HG03139 (cell line): ENCODE data around the gene BACH1.
"Not testable (repeated sequence)": the region's sequence is repeated elsewhere in the genome, so short reads cannot be mapped to it uniquely, and the experiment has no call there.

Source experiments
- ATAC-seq: cut with Tn5 transposase; IDR thresholded peaks from one replicate; pipeline ENCODE4 v1.9.1; 2021; ENCODE audit not compliant: unreplicated experiment

The BACH1 gene

GRCh38 chr21:29343519-29343918 is 44.8 kb downstream of the BACH1 start:
- ATAC-seq = no peak

GRCh38 chr21:29346281-29346680 is 47.6 kb downstream of the BACH1 start:
- no peak for ATAC-seq

- ATAC-seq = no peak
Measured at GRCh38 chr21:29346771-29347170, 48.0 kb downstream of the BACH1 start.

- no peak for ATAC-seq
Measured at GRCh38 chr21:29347274-29347681, 48.6 kb downstream of the BACH1 start.

GRCh38 chr21:29349702-29350101 is 51.0 kb downstream of the BACH1 start:
- ATAC-seq = no peak

- no peak for ATAC-seq
Measured at GRCh38 chr21:29350246-29350779, 51.6 kb downstream of the BACH1 start.

- ATAC-seq = no peak
Measured at GRCh38 chr21:29351691-29352090, 53.0 kb downstream of the BACH1 start.

- ATAC-seq = not testable (repeated sequence)
Measured at GRCh38 chr21:29355043-29355710, 56.5 kb downstream of the BACH1 start.

GRCh38 chr21:29356291-29356690 is 57.6 kb downstream of the BACH1 start:
- not testable (repeated sequence) for ATAC-seq

GRCh38 chr21:29356810-29357209 is 58.1 kb downstream of the BACH1 start:
- not testable (repeated sequence) for ATAC-seq

- no peak for ATAC-seq
Measured at GRCh38 chr21:29359718-29360117, 61.0 kb downstream of the BACH1 start.

- no peak for ATAC-seq
Measured at GRCh38 chr21:29360799-29361765, 62.4 kb downstream of the BACH1 start.

- no peak for ATAC-seq
Measured at GRCh38 chr21:29362758-29363157, 64.0 kb downstream of the BACH1 start.

GRCh38 chr21:29365661-29366265 is 67.0 kb downstream of the BACH1 start:
- no peak for ATAC-seq

GRCh38 chr21:29366532-29366931 is 67.8 kb downstream of the BACH1 start:
- no peak for ATAC-seq

- ATAC-seq = no peak
Measured at GRCh38 chr21:29367335-29367734, 68.6 kb downstream of the BACH1 start.

GRCh38 chr21:29368906-29369305 is 70.2 kb downstream of the BACH1 start:
- no peak for ATAC-seq

- no peak for ATAC-seq
Measured at GRCh38 chr21:29371464-29371863, 72.7 kb downstream of the BACH1 start.

GRCh38 chr21:29372063-29372802 is 73.5 kb downstream of the BACH1 start:
- peak; percentile 74 for ATAC-seq

- ATAC-seq = no peak
Measured at GRCh38 chr21:29374481-29374880, 75.8 kb downstream of the BACH1 start.

- ATAC-seq = peak; percentile 62
Measured at GRCh38 chr21:29376556-29376955, 77.8 kb downstream of the BACH1 start.
